Ishikawa (cell line): ENCODE measurements around the gene LSM8.
A peak's percentile ranks its signal among the peaks of the same experiment; 100 is the strongest.

ENCODE experiments used
- CEBPB ChIP-seq: IDR thresholded peaks from 2 replicates; pipeline ENCODE4 v1.6.1; 2012
- CREB1 ChIP-seq: IDR thresholded peaks from 2 replicates; pipeline ENCODE4 v1.6.1; 2012; ENCODE audit warnings: low read depth
- EGR1 ChIP-seq: IDR thresholded peaks from 2 replicates; pipeline ENCODE4 v1.6.1; 2012
- EP300 ChIP-seq: IDR thresholded peaks from 2 replicates; pipeline ENCODE4 v1.6.1; 2012; ENCODE audit warnings: borderline replicate concordance
- FOXM1 ChIP-seq: IDR thresholded peaks from 2 replicates; pipeline ENCODE4 v1.6.1; 2012; ENCODE audit warnings: low read depth, borderline replicate concordance
- MAX ChIP-seq: IDR thresholded peaks from 2 replicates; pipeline ENCODE4 v1.6.1; 2012
- NFIC ChIP-seq: IDR thresholded peaks from 2 replicates; pipeline ENCODE4 v1.6.1; 2012
- RAD21 ChIP-seq: IDR thresholded peaks from 2 replicates; pipeline ENCODE4 v1.6.1; 2012; ENCODE audit warnings: low read depth
- REST ChIP-seq: IDR thresholded peaks from 2 replicates; pipeline ENCODE4 v1.6.1; 2012; ENCODE audit warnings: low read depth, mild to moderate bottlenecking
- TAF1 ChIP-seq: IDR thresholded peaks from 2 replicates; pipeline ENCODE4 v1.6.1; 2012; ENCODE audit warnings: low read depth, mild to moderate bottlenecking
- TCF12 ChIP-seq: IDR thresholded peaks from 2 replicates; pipeline ENCODE4 v1.6.1; 2012; ENCODE audit warnings: low read depth
- TEAD4 ChIP-seq: IDR thresholded peaks from 2 replicates; pipeline ENCODE4 v1.6.1; 2012
- USF1 ChIP-seq: IDR thresholded peaks from 2 replicates; pipeline ENCODE4 v1.6.1; 2012
- YY1 ChIP-seq: IDR thresholded peaks from 2 replicates; pipeline ENCODE4 v1.6.1; 2012; ENCODE audit warnings: low read depth
- ZBTB7A ChIP-seq: IDR thresholded peaks from 2 replicates; pipeline ENCODE4 v1.6.1; 2012; ENCODE audit warnings: low read depth

Gene LSM8

GRCh38 chr7:118183786-118184564 lies at the start of gene LSM8:
LSM8 (plus strand) TSS chr7:118184164; CDS start chr7:118184224, 60 bp downstream.
- TF ChIP-seq CEBPB, result no peak
- no peak for TF ChIP-seq TEAD4
- TF ChIP-seq FOXM1, result peak; percentile 12; the same call in 1 of the 2 replicates
- TF ChIP-seq ZBTB7A, result no peak
- TF ChIP-seq TAF1, result peak; percentile 86
- no peak for TF ChIP-seq CREB1
- no peak; the same call in 1 of the 2 replicates for TF ChIP-seq TCF12
- peak; percentile 32 for TF ChIP-seq MAX
- TF ChIP-seq EGR1, result no peak
- TF ChIP-seq NFIC, result no peak
- no peak for TF ChIP-seq RAD21
- peak; percentile 22; the same call in 1 of the 2 replicates for TF ChIP-seq REST

- TF ChIP-seq RAD21, result no peak
- no peak for TF ChIP-seq MAX
- no peak for TF ChIP-seq USF1
These were observed 43.5 kb upstream of the LSM8 start for GRCh38 chr7:118140468-118140867.

GRCh38 chr7:118142012-118142411 lies 42.0 kb upstream of the LSM8 start:
- no peak for TF ChIP-seq EP300

GRCh38 chr7:118148930-118149329 lies 35.0 kb upstream of the LSM8 start:
- no peak for TF ChIP-seq USF1
- TF ChIP-seq NFIC, result no peak
- TF ChIP-seq REST, result no peak
- TF ChIP-seq TEAD4, result no peak
- TF ChIP-seq EGR1, result no peak
- TF ChIP-seq TCF12, result no peak
- no peak for TF ChIP-seq CREB1
- no peak for TF ChIP-seq CEBPB
- no peak for TF ChIP-seq RAD21
- TF ChIP-seq FOXM1, result no peak
- no peak for TF ChIP-seq MAX
- TF ChIP-seq ZBTB7A, result no peak

GRCh38 chr7:118149394-118149793 lies 34.6 kb upstream of the LSM8 start:
- no peak for TF ChIP-seq RAD21
- no peak for TF ChIP-seq NFIC
- no peak for TF ChIP-seq EP300
- TF ChIP-seq TEAD4, result no peak
- TF ChIP-seq EGR1, result no peak
- TF ChIP-seq USF1, result no peak
- TF ChIP-seq CEBPB, result no peak
- no peak for TF ChIP-seq MAX
- TF ChIP-seq FOXM1, result no peak
- TF ChIP-seq CREB1, result no peak
- no peak for TF ChIP-seq ZBTB7A
- no peak for TF ChIP-seq REST
- no peak for TF ChIP-seq TCF12
- TF ChIP-seq TAF1, result no peak
- TF ChIP-seq YY1, result no peak
